HG02938 (cell line): ENCODE data around the gene POP7.
"Not testable (repeated sequence)": the region's sequence is repeated elsewhere in the genome, so short reads cannot be mapped to it uniquely, and the experiment has no call there.

Experiments used
- ATAC-seq: cut with Tn5 transposase; IDR thresholded peaks from one replicate; pipeline ENCODE4 v1.9.1; 2021; ENCODE audit warnings: mild to moderate bottlenecking, moderate library complexity; ENCODE audit not compliant: unreplicated experiment

The POP7 gene

GRCh38 chr7:100723732-100724275 lies 17.9 kb downstream of the POP7 start:
- no peak for ATAC-seq

- not testable (repeated sequence) for ATAC-seq
Observed at GRCh38 chr7:100724364-100724763, 18.4 kb downstream of the POP7 start.

GRCh38 chr7:100726996-100727761 lies 21.3 kb downstream of the POP7 start:
- no peak for ATAC-seq

- no peak for ATAC-seq
Observed at GRCh38 chr7:100728196-100728595, 22.3 kb downstream of the POP7 start.

DNA sequence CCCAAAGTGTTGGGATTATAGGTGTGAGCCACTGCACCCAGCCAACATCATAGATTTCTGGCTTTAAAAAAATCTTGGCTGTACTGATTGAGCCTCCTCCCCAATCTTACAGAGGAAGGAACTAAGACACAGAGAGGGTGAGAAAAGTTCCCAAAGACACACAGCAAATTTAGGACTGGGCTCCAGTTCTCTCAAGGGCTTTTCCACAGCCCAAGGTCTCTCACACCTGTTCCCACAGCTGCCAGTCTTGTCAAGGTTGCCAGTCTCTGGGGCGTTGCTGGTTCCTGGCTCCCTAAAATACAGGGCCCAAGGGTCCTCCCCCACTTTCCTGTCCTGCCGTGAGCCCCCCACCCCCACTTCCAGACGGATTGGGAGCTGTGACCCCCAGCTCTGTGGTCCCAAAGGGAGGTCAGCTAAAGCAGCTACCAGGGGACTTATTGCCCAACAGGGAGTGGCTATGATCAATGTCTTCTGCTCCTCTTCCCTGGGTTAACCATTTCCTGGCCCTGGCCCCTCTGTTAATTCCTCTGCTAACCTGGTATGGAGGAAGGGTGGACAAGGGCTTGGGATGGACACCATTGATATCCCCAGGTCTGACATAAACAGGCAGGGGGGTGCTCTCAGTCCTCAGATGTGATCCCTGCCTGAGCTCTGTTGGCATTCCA lies 24.3 kb downstream of the POP7 start:
- ATAC-seq, result no peak

GRCh38 chr7:100731937-100732636 lies 26.2 kb downstream of the POP7 start:
- ATAC-seq, result no peak

DNA sequence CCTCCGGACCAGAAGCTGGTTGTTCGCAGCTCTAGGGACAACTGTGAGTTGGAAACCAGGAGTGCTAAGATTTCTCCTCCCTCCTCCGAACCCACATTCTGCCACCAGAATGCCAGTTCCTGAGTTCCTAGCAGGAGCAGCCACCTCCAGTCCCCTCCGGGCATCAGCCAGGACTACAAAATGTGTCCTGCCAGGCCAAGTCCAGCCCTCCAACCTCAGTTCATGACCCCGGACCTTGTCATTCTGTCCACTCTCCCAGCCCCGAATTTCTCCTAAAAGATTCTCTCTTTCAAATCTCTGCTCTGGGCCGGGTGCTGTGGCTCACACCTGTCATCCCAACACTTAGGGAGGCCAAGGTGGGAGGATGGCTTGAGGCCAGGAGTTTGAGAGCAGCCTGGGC lies 29.8 kb downstream of the POP7 start:
- ATAC-seq, result no peak

DNA sequence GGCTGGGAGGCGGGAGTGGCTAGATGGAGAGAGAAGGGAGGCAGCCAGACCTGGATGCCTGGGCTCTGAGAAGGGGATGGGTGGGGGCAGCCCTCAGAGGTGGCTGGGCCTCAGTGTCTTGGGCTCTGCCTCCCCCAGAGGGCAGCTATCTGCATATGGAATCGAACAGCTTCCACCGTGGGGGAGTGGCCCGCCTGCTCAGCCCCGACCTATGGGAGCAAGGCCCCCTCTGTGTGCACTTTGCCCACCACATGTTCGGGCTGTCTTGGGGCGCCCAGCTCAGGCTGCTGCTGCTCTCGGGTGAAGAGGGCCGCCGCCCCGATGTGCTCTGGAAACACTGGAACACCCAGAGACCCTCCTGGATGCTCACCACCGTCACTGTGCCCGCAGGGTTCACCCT lies 30.8 kb downstream of the POP7 start:
- no peak for ATAC-seq

- no peak for ATAC-seq
Observed at GRCh38 chr7:100739934-100740333, 34.0 kb downstream of the POP7 start.

DNA sequence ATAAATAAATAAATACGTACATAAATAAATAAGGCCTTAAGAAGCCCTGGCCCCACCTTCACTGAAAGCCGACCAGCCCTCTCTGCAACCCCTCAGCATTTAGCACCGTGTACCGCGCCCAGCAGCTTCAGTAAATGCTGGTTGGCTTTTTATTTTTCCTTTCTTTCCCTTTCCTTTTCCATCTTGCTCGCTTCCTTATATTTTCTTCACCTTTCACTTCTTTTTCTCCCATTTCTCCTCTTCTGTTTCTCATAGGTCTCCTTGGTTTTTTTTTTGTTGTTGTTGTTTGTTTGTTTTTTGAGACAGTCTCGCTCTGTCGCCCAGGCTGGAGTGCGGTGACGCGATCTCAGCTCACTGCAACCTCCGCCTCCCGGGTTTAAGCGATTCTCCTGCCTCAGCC lies 38.7 kb downstream of the POP7 start:
- ATAC-seq, result no peak

GRCh38 chr7:100745184-100745583 lies 39.3 kb downstream of the POP7 start:
- no peak for ATAC-seq

GRCh38 chr7:100752994-100753393 lies 47.1 kb downstream of the POP7 start:
- ATAC-seq, result no peak

GRCh38 chr7:100753750-100754149 lies 47.8 kb downstream of the POP7 start:
- no peak for ATAC-seq
